ENCODE data around the gene TPI1. TPM values are rescaled to one million over a fixed set of nuclear protein-coding genes. Genes with fewer than 3 reads are reported as not detected.

TPI1 gene
- total RNA-seq, 4 donors from 2014 or later, result 500 to 741 (median 604) TPM

GRCh38 chr12:6855322-6855721, 12.0 kb upstream of the TPI1 start:
- TF ChIP-seq, protein P1, sequence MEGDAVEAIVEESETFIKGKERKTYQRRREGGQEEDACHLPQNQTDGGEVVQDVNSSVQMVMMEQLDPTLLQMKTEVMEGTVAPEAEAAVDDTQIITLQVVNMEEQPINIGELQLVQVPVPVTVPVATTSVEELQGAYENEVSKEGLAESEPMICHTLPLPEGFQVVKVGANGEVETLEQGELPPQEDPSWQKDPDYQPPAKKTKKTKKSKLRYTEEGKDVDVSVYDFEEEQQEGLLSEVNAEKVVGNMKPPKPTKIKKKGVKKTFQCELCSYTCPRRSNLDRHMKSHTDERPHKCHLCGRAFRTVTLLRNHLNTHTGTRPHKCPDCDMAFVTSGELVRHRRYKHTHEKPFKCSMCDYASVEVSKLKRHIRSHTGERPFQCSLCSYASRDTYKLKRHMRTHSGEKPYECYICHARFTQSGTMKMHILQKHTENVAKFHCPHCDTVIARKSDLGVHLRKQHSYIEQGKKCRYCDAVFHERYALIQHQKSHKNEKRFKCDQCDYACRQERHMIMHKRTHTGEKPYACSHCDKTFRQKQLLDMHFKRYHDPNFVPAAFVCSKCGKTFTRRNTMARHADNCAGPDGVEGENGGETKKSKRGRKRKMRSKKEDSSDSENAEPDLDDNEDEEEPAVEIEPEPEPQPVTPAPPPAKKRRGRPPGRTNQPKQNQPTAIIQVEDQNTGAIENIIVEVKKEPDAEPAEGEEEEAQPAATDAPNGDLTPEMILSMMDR (IDR thresholded peaks at IDR 0.05 in 4 of 5, conservative IDR thresholded peaks at IDR 0.05 in 1 of 5), result no peak
- TF ChIP-seq POLR2A (IDR thresholded peaks at IDR 0.05), result no peak
- ATAC-seq, result no peak
- Histone ChIP-seq H3K27me3 (no peaks in the 10 kb centered on the region), H3K9me3 (no peaks in the 10 kb centered on the region), H3K4me1 (peaks cover 13 to 17% of the 10 kb centered on the region in 2 donors), H3K27ac (no peak overlapping the region), H3K36me3 (peaks cover 0 to 50% of the 10 kb centered on the region in 2 donors), H3K4me3 (no peak overlapping the region)
- intact Hi-C loops (cut with DNase I; ENCODE audit: low total_unique reads), result loop anchor here (10.0 kb wide), 1 partner anchor 301 kb away; the partner anchor contains the start of gene IFFO1
- in situ Hi-C loops (cut with MboI; ENCODE audit: low sequenced_read_pairs in 4 of 4), result no loop called here
- DNase-seq, result no peak

DNA sequence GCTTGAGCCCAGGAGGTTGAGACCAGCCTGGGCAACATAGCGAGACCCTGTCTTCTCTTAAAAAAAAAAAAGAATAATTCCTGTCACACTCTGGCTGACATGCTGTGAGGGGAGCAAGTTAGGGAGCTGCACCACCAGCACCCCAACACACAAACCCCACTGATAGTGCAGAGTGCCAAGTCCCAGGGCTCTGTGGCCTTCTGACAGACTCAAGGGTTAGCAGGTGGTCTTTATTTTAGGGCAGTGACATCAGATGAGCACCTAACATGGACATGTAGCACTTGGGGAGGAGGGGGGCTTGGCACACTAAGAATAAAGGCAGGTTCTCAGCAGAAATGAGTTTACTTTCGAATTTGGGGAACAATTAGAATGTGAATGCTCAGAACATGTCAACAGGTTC, 8.5 kb upstream of the TPI1 start:
- TF ChIP-seq, protein P1 (IDR thresholded peaks at IDR 0.05 in 4 of 5, conservative IDR thresholded peaks at IDR 0.05 in 1 of 5), result no peak
- no peak for TF ChIP-seq POLR2A (IDR thresholded peaks at IDR 0.05)
- in situ Hi-C loops (cut with MboI; ENCODE audit: low sequenced_read_pairs in 4 of 4), result no loop called here

DNA sequence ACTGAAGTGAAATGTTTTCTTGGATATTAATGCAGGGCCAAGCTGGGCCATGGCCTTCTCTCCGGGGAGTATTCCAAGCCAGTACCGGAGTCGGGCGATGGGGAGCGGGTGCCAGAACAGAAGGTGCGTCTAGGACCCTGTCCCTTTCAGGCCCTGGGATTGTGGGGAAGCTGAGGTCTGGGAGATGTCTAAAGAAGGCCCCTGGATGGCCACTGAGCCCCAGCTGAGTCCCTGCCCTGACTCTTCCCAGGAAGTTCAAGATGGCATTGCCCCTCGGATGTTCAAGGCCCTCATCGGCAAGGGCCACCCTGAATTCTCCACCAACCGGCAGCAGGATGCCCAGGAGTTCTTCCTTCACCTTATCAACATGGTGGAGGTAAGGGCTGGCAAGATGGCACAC, 7.2 kb upstream of the TPI1 start:
- ATAC-seq (no peak), DNase-seq (no peak)
- TF ChIP-seq, protein P1 (IDR thresholded peaks at IDR 0.05 in 4 of 5, conservative IDR thresholded peaks at IDR 0.05 in 1 of 5), result no peak
- no peak for TF ChIP-seq POLR2A (IDR thresholded peaks at IDR 0.05)
- no peak overlapping the region for H3K4me3 ChIP-seq
- no peaks in the 10 kb centered on the region for H3K27me3 ChIP-seq
- H3K36me3 ChIP-seq, result peaks cover 0 to 98% of the 10 kb centered on the region in 2 donors
- H3K27ac ChIP-seq, result no peak overlapping the region
- intact Hi-C loops (cut with DNase I; ENCODE audit: low total_unique reads), result no loop called here
- no peaks in the 10 kb centered on the region for H3K4me1 ChIP-seq
- H3K9me3 ChIP-seq, result no peaks in the 10 kb centered on the region
- in situ Hi-C loops (cut with MboI; ENCODE audit: low sequenced_read_pairs in 4 of 4), result no loop called here

More for the DNA sequence above, 8.5 kb upstream of the TPI1 start:
- Histone ChIP-seq H3K4me1 (peaks cover under 1 to 3% of the 10 kb centered on the region in 2 donors), H3K27ac (no peak overlapping the region), H3K9me3 (no peaks in the 10 kb centered on the region), H3K36me3 (peaks cover 0 to 85% of the 10 kb centered on the region in 2 donors), H3K4me3 (no peak overlapping the region), H3K27me3 (no peaks in the 10 kb centered on the region)
- ATAC-seq (no peak), DNase-seq (no peak)
- intact Hi-C loops (cut with DNase I; ENCODE audit: low total_unique reads), result loop anchor here (10.0 kb wide), 1 partner anchor 304 kb away; the partner anchor contains the start of gene IFFO1

- no peak overlapping the region for H3K4me3 ChIP-seq
- ATAC-seq (no peak), DNase-seq (no peak)
- no peaks in the 10 kb centered on the region for H3K27me3 ChIP-seq
- H3K27ac ChIP-seq, result no peak overlapping the region
- intact Hi-C loops (cut with DNase I; ENCODE audit: low total_unique reads) (no loop called here), in situ Hi-C loops (cut with MboI; ENCODE audit: low sequenced_read_pairs in 4 of 4) (no loop called here)
- TF ChIP-seq, protein P1 (IDR thresholded peaks at IDR 0.05 in 4 of 5, conservative IDR thresholded peaks at IDR 0.05 in 1 of 5), result no peak
- no peak for TF ChIP-seq POLR2A (IDR thresholded peaks at IDR 0.05)
- H3K36me3 ChIP-seq, result peaks cover 0 to 100% of the 10 kb centered on the region in 2 donors
- no peaks in the 10 kb centered on the region for H3K4me1 ChIP-seq
- H3K9me3 ChIP-seq, result no peaks in the 10 kb centered on the region
These were observed 6.4 kb upstream of the TPI1 start for GRCh38 chr12:6860942-6861341.

DNA sequence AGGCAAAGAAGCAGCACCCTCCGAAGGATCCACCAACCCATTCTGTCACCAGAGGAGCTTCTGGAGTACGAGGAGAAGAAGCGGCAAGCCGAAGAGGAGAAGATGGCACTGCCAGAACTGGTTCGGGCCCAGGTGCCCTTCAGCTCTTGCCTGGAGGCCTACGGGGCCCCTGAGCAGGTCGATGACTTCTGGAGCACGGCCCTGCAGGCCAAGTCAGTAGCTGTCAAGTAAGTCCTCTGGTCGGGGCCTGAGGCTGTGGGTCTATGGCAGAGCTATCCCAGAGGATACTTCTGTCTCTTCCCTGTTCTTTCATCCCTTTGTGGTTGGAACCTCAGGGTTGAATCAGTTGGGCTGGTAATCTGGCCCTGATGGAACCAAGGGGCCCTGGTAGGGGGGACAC, 5.9 kb upstream of the TPI1 start:
- ATAC-seq (no peak), DNase-seq (no peak)
- H3K36me3 ChIP-seq, result peaks cover 0 to 99% of the 10 kb centered on the region in 2 donors
- intact Hi-C loops (cut with DNase I; ENCODE audit: low total_unique reads) (no loop called here), in situ Hi-C loops (cut with MboI; ENCODE audit: low sequenced_read_pairs in 4 of 4) (no loop called here)
- H3K27me3 ChIP-seq, result no peaks in the 10 kb centered on the region
- no peaks in the 10 kb centered on the region for H3K9me3 ChIP-seq
- no peak for TF ChIP-seq POLR2A (IDR thresholded peaks at IDR 0.05)
- TF ChIP-seq, protein P1 (IDR thresholded peaks at IDR 0.05 in 4 of 5, conservative IDR thresholded peaks at IDR 0.05 in 1 of 5), result no peak
- H3K4me3 ChIP-seq, result no peak overlapping the region
- peaks cover 0 to under 1% of the 10 kb centered on the region in 2 donors for H3K4me1 ChIP-seq
- H3K27ac ChIP-seq, result no peak overlapping the region
